Bronchial epithelial cell (primary cell): Measurements from ENCODE around the gene OR2F1. TPM values are rescaled to one million over a fixed set of nuclear protein-coding genes. Genes with fewer than 3 reads are reported as not detected.

Experiments
- DNase-seq: peaks from one replicate; pipeline ENCODE4 v3.0.0-alpha.2; 2010; ENCODE audit warnings: low read depth
- FAIRE-seq: peaks from 2 replicates; lab custom pipeline; 2011; peaks lifted over from hg19 to GRCh38; lab: Jason Lieb, UNC
- H3K27me3 ChIP-seq: 2 replicates; pipeline ENCODE4 v1.5.1; 2011; ENCODE audit warnings: low read length; ENCODE audit not compliant: control insufficient read depth, insufficient read depth
- H3K36me3 ChIP-seq: 2 replicates; pipeline ENCODE4 v1.5.1; 2011; ENCODE audit warnings: low read length; ENCODE audit not compliant: control insufficient read depth, insufficient read depth
- H3K4me3 ChIP-seq: 2 replicates; pipeline ENCODE4 v1.5.1; 2011; ENCODE audit warnings: mild to moderate bottlenecking, low read depth, low read length, control low read depth
- total RNA-seq: library from RNA; depleted of rRNA; stranded (reverse); fragments of >200 nt; gene quantifications from 2 replicates; pipeline ENCODE4 v1.2.1, GENCODE V29; 2014
- TF ChIP-seq, protein P1 (sequence below): IDR thresholded peaks from 2 replicates; pipeline ENCODE4 v1.5.1; 2011; ENCODE audit warnings: mild to moderate bottlenecking, moderate library complexity, low read length, control low read depth, inconsistent platforms; ENCODE audit not compliant: insufficient read depth, severe bottlenecking

OR2F1 gene
- total RNA-seq, 1 donor from 2014 or later = not detected

DNA sequence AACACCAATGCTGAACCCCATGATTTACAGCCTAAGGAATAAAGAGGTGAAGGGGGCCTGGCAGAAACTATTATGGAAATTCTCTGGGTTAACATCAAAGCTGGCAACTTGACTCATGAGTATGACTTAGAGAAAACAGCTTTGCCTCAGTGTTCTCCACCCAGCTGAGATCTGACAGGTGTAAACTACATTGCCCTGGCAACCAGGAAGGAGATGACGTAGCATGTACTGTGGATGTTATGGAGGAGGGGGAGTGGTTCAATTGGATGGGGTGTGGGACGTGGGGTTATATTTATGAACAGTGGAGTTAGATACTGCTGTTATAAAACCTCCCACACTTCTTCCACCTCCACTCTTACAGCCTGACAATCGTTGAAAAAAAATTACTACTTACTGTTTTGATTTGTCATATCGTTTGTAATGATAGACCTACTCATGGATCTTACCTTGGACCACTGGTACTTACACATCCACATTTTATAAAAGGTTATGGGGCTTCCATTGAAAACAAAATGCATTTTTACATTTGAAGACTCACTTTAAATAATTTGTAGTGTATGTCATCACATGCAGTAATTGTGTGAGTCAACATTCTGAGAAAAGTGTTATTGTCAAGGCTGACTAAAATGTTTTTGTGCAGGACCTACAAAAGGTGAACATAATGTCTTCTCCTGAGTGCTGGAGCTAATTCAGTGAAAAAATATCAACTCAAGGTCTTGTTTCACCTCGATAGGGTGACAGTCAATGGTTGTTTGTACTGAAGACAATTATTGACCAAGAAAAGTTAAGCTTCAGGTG lies 6.4 kb downstream of the OR2F1 start:
- Histone ChIP-seq H3K4me3 (no peak overlapping the region), H3K36me3 (no peaks in the 10 kb centered on the region), H3K27me3 (peaks cover 3% of the 10 kb centered on the region)
- TF ChIP-seq, protein P1, sequence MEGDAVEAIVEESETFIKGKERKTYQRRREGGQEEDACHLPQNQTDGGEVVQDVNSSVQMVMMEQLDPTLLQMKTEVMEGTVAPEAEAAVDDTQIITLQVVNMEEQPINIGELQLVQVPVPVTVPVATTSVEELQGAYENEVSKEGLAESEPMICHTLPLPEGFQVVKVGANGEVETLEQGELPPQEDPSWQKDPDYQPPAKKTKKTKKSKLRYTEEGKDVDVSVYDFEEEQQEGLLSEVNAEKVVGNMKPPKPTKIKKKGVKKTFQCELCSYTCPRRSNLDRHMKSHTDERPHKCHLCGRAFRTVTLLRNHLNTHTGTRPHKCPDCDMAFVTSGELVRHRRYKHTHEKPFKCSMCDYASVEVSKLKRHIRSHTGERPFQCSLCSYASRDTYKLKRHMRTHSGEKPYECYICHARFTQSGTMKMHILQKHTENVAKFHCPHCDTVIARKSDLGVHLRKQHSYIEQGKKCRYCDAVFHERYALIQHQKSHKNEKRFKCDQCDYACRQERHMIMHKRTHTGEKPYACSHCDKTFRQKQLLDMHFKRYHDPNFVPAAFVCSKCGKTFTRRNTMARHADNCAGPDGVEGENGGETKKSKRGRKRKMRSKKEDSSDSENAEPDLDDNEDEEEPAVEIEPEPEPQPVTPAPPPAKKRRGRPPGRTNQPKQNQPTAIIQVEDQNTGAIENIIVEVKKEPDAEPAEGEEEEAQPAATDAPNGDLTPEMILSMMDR = no peak
- DNase-seq (peak; percentile 24), FAIRE-seq (no peak)

DNA sequence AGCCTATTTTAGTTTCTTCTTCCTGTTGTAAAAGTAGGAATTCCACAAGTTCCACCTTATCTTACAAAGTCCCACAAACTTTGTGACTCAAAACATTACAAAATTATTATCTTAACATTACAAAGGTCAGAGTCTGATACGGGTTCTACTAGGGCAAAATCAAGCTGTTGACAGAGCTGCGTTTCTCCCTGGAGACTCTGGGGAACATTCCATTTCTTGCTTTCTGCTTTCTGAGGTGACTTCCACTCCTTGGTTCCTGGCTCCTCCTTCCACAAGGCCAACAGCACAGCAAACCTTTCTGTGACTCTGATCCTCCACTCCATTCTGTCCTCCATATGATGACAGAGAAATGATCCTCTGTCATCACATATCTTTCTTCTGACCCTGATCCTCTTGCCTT lies 10.6 kb downstream of the OR2F1 start:
- FAIRE-seq (no peak), DNase-seq (no peak)
- TF ChIP-seq, protein P1 = no peak
- H3K27me3 ChIP-seq = no peaks in the 10 kb centered on the region
- H3K36me3 ChIP-seq = no peaks in the 10 kb centered on the region
- H3K4me3 ChIP-seq = no peak overlapping the region

DNA sequence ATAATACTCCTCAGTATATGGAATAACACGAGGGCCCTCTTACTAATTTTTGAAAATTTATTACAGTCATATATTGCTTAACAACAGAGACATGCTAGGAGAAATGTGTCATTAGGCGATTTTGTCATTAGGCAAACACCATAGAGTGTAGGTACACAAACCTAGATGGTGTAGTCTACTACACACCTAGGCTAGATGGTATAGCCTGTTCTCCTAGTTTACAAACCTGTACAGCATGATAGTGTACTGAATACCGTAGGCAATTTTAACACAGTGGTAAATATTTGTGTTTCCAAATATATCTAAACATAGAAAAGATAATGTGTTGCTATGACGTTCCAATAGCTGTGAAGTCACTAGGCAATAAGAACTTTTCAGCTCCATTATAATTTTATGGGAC lies 12.8 kb downstream of the OR2F1 start:
- DNase-seq = peak; percentile 45
- Histone ChIP-seq H3K4me3 (no peak overlapping the region), H3K27me3 (no peaks in the 10 kb centered on the region), H3K36me3 (no peaks in the 10 kb centered on the region)
- TF ChIP-seq, protein P1 = no peak
- no peak for FAIRE-seq

DNA sequence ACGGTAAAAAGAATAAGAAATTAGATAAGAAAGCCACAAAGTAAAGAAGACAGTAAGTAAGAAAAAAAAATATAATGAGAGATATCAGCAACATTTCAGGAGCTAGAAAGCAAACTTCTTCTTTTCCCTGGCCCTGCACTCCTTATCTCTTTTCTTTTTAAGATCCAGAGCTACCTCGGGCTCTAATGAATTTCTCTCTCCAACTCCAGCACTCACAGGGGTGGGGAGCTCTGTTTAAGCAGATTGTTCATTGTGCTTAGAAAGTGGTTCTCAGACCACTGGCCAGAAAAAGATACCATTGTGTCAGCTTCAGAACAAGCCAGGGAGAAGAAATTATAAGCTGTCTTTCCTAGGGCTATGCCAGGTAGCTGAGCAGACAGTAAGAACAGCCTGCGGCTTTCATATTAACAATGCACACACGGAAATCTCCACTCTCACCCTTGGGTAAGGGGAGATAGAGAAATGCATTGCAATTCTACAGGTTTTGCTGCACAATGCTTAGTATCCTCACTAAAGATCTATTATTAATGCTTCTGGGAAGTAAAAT lies 19.3 kb downstream of the OR2F1 start:
- Histone ChIP-seq H3K36me3 (no peaks in the 10 kb centered on the region), H3K4me3 (no peak overlapping the region), H3K27me3 (no peaks in the 10 kb centered on the region)
- TF ChIP-seq, protein P1 = no peak
- no peak for FAIRE-seq
- DNase-seq = no peak

DNA sequence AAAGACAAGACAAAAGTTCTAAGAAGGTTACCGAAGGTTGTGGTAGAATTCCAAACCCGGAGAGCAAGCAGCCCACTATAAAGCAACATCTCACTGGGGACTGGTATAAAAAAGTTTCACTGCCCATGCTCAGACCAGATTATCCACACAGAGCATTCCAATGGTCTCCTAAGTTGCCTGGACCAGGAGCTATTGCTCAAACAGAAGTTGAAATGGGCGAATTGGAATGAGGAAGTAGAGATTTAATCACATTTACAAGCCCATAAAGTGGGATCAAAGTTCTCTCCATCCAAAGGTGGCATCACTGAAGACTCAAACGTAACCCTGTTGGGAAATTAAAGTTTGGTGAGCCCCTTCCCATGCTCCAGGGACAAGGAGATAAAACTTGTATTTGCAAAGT lies 19.8 kb downstream of the OR2F1 start:
- Histone ChIP-seq H3K27me3 (no peaks in the 10 kb centered on the region), H3K36me3 (no peaks in the 10 kb centered on the region), H3K4me3 (no peak overlapping the region)
- DNase-seq (peak; percentile 27), FAIRE-seq (no peak)
- TF ChIP-seq, protein P1 = no peak
